Ureter (tissue), 1 donor: ENCODE results near the gene SCO1. TPM values are rescaled to one million over a fixed set of nuclear protein-coding genes. Genes with fewer than 3 reads are reported as not detected.

Experiments used
- total RNA-seq: library from RNA; stranded (reverse); gene quantifications from one replicate; pipeline ENCODE4 v1.2.4, GENCODE V29; 2023
- donor health status: DM: yes; HTN: yes; CAD: no.

The SCO1 gene
- total RNA-seq, 1 donor from 2014 or later = 35.9 TPM

Other genes with a start within 250 kb of the SCO1 start
- gene MYH4, start 228.0 kb downstream of the SCO1 start, total RNA-seq = not detected
- 0.05 TPM for gene MYH1, start 179.0 kb downstream of the SCO1 start, total RNA-seq
- 0.78 TPM for gene MYH2, start 147.9 kb downstream of the SCO1 start, total RNA-seq
- gene MYH3, start 40.2 kb downstream of the SCO1 start, total RNA-seq = 6.2 TPM
- gene ADPRM, start 61 bp upstream of the SCO1 start, total RNA-seq = 12.8 TPM
- gene TMEM220, start 32.5 kb upstream of the SCO1 start, total RNA-seq = 17.6 TPM
- gene TMEM238L, start 106.6 kb upstream of the SCO1 start, total RNA-seq = 12.4 TPM
- not detected for gene PIRT, start 140.6 kb upstream of the SCO1 start, total RNA-seq